HepG2 (cell line): ENCODE results near the gene CERS6. TPM values are rescaled to one million over a fixed set of nuclear protein-coding genes. Genes with fewer than 3 reads are reported as not detected.
"Not testable (repeated sequence)": the region's sequence is repeated elsewhere in the genome, so short reads cannot be mapped to it uniquely, and the experiment has no call there.

Source experiments
- ATAC-seq: fragments of 200-7000 bp; cut with Tn5 transposase; 3 replicates; pipeline ENCODE4 v1.9.1; 2020; ENCODE audit warnings: mild to moderate bottlenecking, moderate library complexity
- BruUV-seq: library from RNA; stranded (reverse); fragments of 400-500 nt; replicated peaks from 2 replicates; lab custom pipeline; 2021; lab: Mats Ljungman, UMichigan
- CTCF ChIA-PET: fragments of 300-600 bp; formaldehyde crosslinking; extraction: SDS; loops from one replicate; lab custom pipeline; 2021; ENCODE audit warnings: low total read pairs, inconsistent platforms, low intra/inter-chr PET ratio; lab: Yijun Ruan, JAX
- POLR2A ChIA-PET: fragments of 350-600 bp; sonication (Branson Sonifier 250); formaldehyde crosslinking; loops from one replicate; lab custom pipeline; 2020; ENCODE audit warnings: antibody characterized with exemption, inconsistent platforms; lab: Yijun Ruan, JAX
- DNase-seq: peaks from one replicate; pipeline ENCODE4 v3.0.0-alpha.2; 2015; ENCODE audit warnings: low spot score
- FAIRE-seq: peaks from 3 replicates; lab custom pipeline; 2011; peaks lifted over from hg19 to GRCh38; lab: Jason Lieb, UNC
- H2AFZ ChIP-seq: one replicate; pipeline ENCODE4 v1.6.1; 2011; ENCODE audit warnings: low read length, inconsistent platforms
- H3K27ac ChIP-seq: fragments of 300-600 bp; 3 replicates; pipeline ENCODE4 v1.8.0; 2011; ENCODE audit warnings: mixed run types, mild to moderate bottlenecking, mixed read lengths, low read length, inconsistent platforms; ENCODE audit not compliant: insufficient read depth; ENCODE audit errors: extremely low read length
- H3K27me3 ChIP-seq, 2 experiments: fragments of 200-600 bp in 1 of 2; 2 replicates in 1 of 2; 3 replicates in 1 of 2; pipeline versions ENCODE4 v1.6.0 to v1.8.0; 2011; ENCODE audit warnings: low read length in 2 of 2, mild to moderate bottlenecking in 2 of 2, moderate library complexity in 2 of 2, inconsistent platforms in 1 of 2; ENCODE audit not compliant: insufficient read depth in 2 of 2, control insufficient read depth in 1 of 2
- H3K36me3 ChIP-seq, 2 experiments: fragments of 200-600 bp in 1 of 2; replicated peaks in 1 of 2; 2 replicates in 1 of 2; 3 replicates in 1 of 2; pipeline versions ENCODE4 v1.5.1 to v1.8.0; 2011; ENCODE audit warnings: low read length in 2 of 2, inconsistent platforms in 1 of 2; ENCODE audit not compliant: insufficient read depth in 2 of 2, control insufficient read depth in 1 of 2
- H3K4me1 ChIP-seq: 2 replicates; pipeline ENCODE4 v1.5.1; 2012; ENCODE audit warnings: low read length, inconsistent platforms; ENCODE audit not compliant: insufficient read depth
- H3K4me2 ChIP-seq: 2 replicates; pipeline ENCODE4 v1.6.0; 2011; ENCODE audit warnings: low read depth, low read length, inconsistent platforms
- H3K4me3 ChIP-seq, 3 experiments: fragments of 200-600 bp in 1 of 3; sonication (generic), shearing (Covaris generic) in 1 of 3; replicated peaks in 1 of 3; 2 replicates each; pipeline ENCODE4 v1.5.1; 2011 to 2016; ENCODE audit warnings: low read length in 3 of 3, inconsistent platforms in 2 of 3, low read depth in 2 of 3, mild to moderate bottlenecking in 2 of 3, control low read depth in 1 of 3, mixed read lengths in 1 of 3; ENCODE audit not compliant: insufficient read depth in 1 of 3
- H3K79me2 ChIP-seq: one replicate; pipeline ENCODE4 v1.6.1; 2011; ENCODE audit warnings: low read length, inconsistent platforms; ENCODE audit not compliant: insufficient read depth
- H3K9ac ChIP-seq: 2 replicates; pipeline ENCODE4 v1.6.0; 2011; ENCODE audit warnings: mild to moderate bottlenecking, low read depth, low read length, inconsistent platforms; ENCODE audit not compliant: insufficient read depth
- H3K9me3 ChIP-seq: 2 replicates; pipeline ENCODE4 v1.5.1; 2012; ENCODE audit warnings: mild to moderate bottlenecking, low read length
- H4K20me1 ChIP-seq: 2 replicates; pipeline ENCODE4 v1.6.0; 2011; ENCODE audit warnings: inconsistent platforms, mild to moderate bottlenecking, low read length, moderate library complexity; ENCODE audit not compliant: insufficient read depth
- MTA1 ChIP-seq: sonication (generic); formaldehyde crosslinking; IDR thresholded peaks from 2 replicates; pipeline ENCODE4 v1.4.0; 2020; ENCODE audit warnings: missing genetic modification reagents, mild to moderate bottlenecking, borderline replicate concordance
- SRSF1 ChIP-seq: fragments of 200-400 bp; formaldehyde crosslinking; optimal IDR thresholded peaks from 2 replicates; pipeline ENCODE3; 2017; ENCODE audit warnings: mild to moderate bottlenecking, low read depth, low read length, moderate library complexity
- ZNF296 ChIP-seq: sonication (generic); formaldehyde crosslinking; conservative IDR thresholded peaks from 2 replicates; pipeline ENCODE4 v1.5.0; 2020; ENCODE audit warnings: mild to moderate bottlenecking, missing genetic modification reagents
- ZNF703 ChIP-seq: sonication (generic); formaldehyde crosslinking; IDR thresholded peaks from 2 replicates; pipeline ENCODE4 v1.5.1; 2020; ENCODE audit warnings: missing genetic modification reagents, mild to moderate bottlenecking, moderate library complexity, borderline replicate concordance
- ZNF773 ChIP-seq: sonication (generic); formaldehyde crosslinking; IDR thresholded peaks from 2 replicates; pipeline ENCODE4 v1.4.0; 2020; ENCODE audit warnings: missing genetic modification reagents, borderline replicate concordance
- WGBS: methylation state at CpG from one replicate; pipeline ENCODE4 v1.1.6; 2017; ENCODE audit warnings: low lambda C conversion rate; 5-methylcytosine and 5-hydroxymethylcytosine counted together
- in situ Hi-C: cut with HindIII; loops from 2 replicates; pipeline ENCODE4 v1.10.0; 2017; ENCODE audit warnings: low pct_unique_long_range_greater_than_20kb; ENCODE audit not compliant: extremely low pct_ligation_motif_present
- intact Hi-C: fragments of 100-400 bp; cut with micrococcal nuclease; formaldehyde crosslinking; loops from one replicate; pipeline ENCODE4 v1.10.0; 2022; ENCODE audit not compliant: unreplicated experiment
- polyA plus RNA-seq, 8 experiments: library from polyadenylated mRNA; depleted of rRNA in 3 of 8; stranded (reverse) in 7 of 8; unstranded in 1 of 8; fragments of >200 nt; fragmentation: Illumina TruSeq in 4 of 8; extraction: Trizol in 4 of 8; gene quantifications; 2 replicates each; pipeline versions ENCODE4 v1.2.1 to v1.2.3, GENCODE V29; 2011 to 2016; ENCODE audit warnings: low read depth in 4 of 8, missing spikeins in 1 of 8, mixed read lengths in 1 of 8; ENCODE audit not compliant: insufficient read depth in 1 of 8
- total RNA-seq, 5 experiments: library from RNA; depleted of rRNA; stranded (reverse); fragments of >200 nt; fragmentation: Illumina TruSeq; extraction: Trizol; gene quantifications; 2 replicates each; pipeline ENCODE4 v1.2.3, GENCODE V29; 2016; ENCODE audit warnings: low read depth in 1 of 5
- TF ChIP-seq, protein P1 (sequence below): sonication (generic); formaldehyde crosslinking; conservative IDR thresholded peaks from 2 replicates; pipeline ENCODE4 v1.4.0; 2020; ENCODE audit warnings: missing genetic modification reagents
- TF ChIP-seq, protein P2 (sequence below): sonication (generic); formaldehyde crosslinking; IDR thresholded peaks from 2 replicates; pipeline ENCODE4 v1.9.0; 2021; ENCODE audit warnings: missing genetic modification reagents, mild to moderate bottlenecking, borderline replicate concordance
- TF ChIP-seq, protein P3 (sequence below): sonication (generic); formaldehyde crosslinking; IDR thresholded peaks from 2 replicates; pipeline ENCODE4 v1.5.0; 2020; ENCODE audit warnings: mild to moderate bottlenecking, missing genetic modification reagents
- TF ChIP-seq, protein P4 (sequence below): fragments of 450-650 bp; IDR thresholded peaks from 2 replicates; pipeline ENCODE4 v1.6.1; 2016

CERS6 gene
- total and polyA plus RNA-seq, 2 of the 13 experiments (the other 11 are each of a cell fraction or from before 2014, with no cell fraction given): 10.1 to 20.3 TPM

DNA sequence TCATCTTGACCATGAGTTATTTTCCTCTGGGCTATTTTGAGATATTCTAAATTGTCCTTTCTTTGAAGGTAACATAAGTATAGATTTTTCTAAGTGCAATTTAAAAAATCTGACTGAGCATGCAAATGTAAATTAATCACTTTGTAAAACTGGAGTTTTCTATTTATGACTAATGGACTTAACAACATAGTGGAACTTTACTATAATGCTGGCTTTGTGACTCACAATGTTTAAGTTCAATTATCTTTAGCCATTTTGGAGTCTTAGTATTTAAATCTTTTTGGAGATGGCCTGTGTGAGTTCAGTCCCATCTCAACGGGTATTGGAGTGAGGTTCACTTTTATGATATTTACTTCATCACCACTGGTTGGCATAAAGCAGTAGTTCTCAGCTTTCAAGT, 311.2 kb downstream of the CERS6 start (continued):
- TF ChIP-seq, protein P1, sequence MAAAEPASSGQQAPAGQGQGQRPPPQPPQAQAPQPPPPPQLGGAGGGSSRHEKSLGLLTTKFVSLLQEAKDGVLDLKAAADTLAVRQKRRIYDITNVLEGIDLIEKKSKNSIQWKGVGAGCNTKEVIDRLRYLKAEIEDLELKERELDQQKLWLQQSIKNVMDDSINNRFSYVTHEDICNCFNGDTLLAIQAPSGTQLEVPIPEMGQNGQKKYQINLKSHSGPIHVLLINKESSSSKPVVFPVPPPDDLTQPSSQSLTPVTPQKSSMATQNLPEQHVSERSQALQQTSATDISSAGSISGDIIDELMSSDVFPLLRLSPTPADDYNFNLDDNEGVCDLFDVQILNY: no peak

DNA sequence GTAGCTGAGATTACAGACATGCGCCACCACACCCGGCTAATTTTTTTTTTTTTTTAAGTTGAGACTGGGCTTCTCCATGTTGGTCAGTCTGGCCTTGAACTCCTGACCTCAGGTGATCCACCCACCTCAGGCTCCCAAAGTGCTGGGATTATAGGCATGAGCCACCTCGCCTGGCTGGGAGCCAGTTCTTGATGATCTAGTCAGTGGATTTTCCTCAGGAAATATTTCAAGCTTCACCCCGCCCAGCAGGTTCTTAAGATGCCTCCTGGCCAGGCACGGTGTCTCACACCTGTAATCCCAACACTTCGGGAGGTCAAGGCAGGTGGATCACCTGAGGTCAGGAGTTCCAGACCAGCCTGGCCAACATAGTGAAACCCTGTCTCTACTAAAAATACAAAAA, 312.3 kb downstream of the CERS6 start:
- FAIRE-seq, BruUV-seq, H3K9ac ChIP-seq, H3K4me3 ChIP-seq, in situ Hi-C loops, H3K79me2 ChIP-seq, H3K27me3 ChIP-seq, CTCF ChIA-PET, H4K20me1 ChIP-seq, H3K4me1 ChIP-seq, H3K9me3 ChIP-seq, H3K4me2 ChIP-seq, DNase-seq, H2AFZ ChIP-seq, POLR2A ChIA-PET, ATAC-seq, intact Hi-C loops, H3K27ac ChIP-seq: not testable (repeated sequence)
- H3K36me3 ChIP-seq: peaks cover 3 to 16% of the 10 kb centered on the region in 2 experiments
- 96% methylated on average over 6 of the region's 6 CpGs for WGBS

DNA sequence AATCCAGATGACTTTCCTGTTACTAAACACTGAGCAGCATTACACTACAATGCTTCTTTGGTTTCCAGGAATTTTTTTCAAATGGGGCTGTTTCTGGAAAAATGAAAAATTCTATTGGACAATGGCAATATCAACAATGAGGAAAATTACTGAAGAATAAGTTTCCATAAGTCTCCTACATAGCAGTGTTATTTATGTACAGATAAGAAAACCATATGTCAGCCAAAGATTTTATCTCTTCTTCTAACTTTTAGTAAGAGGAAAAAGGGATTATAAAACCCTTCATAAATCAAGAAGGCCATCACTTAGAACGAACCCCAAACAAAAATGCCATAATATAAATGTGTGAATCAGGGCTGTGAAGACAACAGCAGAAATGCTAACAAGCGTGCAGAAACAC, 314.7 kb downstream of the CERS6 start:
- Histone ChIP-seq H4K20me1 (no peaks in the 10 kb centered on the region), H3K36me3 (peaks cover 3 to 16% of the 10 kb centered on the region in 2 experiments), H3K79me2 (no peaks in the 10 kb centered on the region), H2AFZ (no peak overlapping the region), H3K27ac (no peak overlapping the region), H3K4me2 (no peak overlapping the region), H3K4me1 (no peaks in the 10 kb centered on the region), H3K9me3 (no peaks in the 10 kb centered on the region), H3K27me3 (no peaks in the 10 kb centered on the region), H3K4me3 (no peak overlapping the region), H3K9ac (no peak overlapping the region)
- POLR2A ChIA-PET: no interaction called here
- intact Hi-C loops (no loop called here), in situ Hi-C loops (no loop called here)
- DNase-seq (no peak), ATAC-seq (no peak), FAIRE-seq (no peak)
- no TSS peak for BruUV-seq
- WGBS: 96% methylated on average over 2 of the region's 2 CpGs
- CTCF ChIA-PET: no interaction called here
- TF ChIP-seq, protein P2, sequence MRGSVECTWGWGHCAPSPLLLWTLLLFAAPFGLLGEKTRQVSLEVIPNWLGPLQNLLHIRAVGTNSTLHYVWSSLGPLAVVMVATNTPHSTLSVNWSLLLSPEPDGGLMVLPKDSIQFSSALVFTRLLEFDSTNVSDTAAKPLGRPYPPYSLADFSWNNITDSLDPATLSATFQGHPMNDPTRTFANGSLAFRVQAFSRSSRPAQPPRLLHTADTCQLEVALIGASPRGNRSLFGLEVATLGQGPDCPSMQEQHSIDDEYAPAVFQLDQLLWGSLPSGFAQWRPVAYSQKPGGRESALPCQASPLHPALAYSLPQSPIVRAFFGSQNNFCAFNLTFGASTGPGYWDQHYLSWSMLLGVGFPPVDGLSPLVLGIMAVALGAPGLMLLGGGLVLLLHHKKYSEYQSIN: no peak
- no peak for TF ChIP-seq ZNF296
- TF ChIP-seq, protein P3, sequence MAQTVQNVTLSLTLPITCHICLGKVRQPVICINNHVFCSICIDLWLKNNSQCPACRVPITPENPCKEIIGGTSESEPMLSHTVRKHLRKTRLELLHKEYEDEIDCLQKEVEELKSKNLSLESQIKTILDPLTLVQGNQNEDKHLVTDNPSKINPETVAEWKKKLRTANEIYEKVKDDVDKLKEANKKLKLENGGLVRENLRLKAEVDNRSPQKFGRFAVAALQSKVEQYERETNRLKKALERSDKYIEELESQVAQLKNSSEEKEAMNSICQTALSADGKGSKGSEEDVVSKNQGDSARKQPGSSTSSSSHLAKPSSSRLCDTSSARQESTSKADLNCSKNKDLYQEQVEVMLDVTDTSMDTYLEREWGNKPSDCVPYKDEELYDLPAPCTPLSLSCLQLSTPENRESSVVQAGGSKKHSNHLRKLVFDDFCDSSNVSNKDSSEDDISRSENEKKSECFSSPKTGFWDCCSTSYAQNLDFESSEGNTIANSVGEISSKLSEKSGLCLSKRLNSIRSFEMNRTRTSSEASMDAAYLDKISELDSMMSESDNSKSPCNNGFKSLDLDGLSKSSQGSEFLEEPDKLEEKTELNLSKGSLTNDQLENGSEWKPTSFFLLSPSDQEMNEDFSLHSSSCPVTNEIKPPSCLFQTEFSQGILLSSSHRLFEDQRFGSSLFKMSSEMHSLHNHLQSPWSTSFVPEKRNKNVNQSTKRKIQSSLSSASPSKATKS (CRISPR knock-in tag): no peak
- no peak for TF ChIP-seq MTA1 (CRISPR knock-in tag)
- TF ChIP-seq SRSF1: no peak
- no peak for TF ChIP-seq ZNF773 (CRISPR knock-in tag)
- no peak for TF ChIP-seq ZNF703
- TF ChIP-seq, protein P4, sequence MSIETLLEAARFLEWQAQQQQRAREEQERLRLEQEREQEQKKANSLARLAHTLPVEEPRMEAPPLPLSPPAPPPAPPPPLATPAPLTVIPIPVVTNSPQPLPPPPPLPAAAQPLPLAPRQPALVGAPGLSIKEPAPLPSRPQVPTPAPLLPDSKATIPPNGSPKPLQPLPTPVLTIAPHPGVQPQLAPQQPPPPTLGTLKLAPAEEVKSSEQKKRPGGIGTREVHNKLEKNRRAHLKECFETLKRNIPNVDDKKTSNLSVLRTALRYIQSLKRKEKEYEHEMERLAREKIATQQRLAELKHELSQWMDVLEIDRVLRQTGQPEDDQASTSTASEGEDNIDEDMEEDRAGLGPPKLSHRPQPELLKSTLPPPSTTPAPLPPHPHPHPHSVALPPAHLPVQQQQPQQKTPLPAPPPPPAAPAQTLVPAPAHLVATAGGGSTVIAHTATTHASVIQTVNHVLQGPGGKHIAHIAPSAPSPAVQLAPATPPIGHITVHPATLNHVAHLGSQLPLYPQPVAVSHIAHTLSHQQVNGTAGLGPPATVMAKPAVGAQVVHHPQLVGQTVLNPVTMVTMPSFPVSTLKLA: no peak
